Measurements from ENCODE around the gene ELOVL5. TPM values are rescaled to one million over a fixed set of nuclear protein-coding genes. Genes with fewer than 3 reads are reported as not detected.

ELOVL5 gene
- total RNA-seq, 1 donor from 2014 or later = 52.8 TPM

DNA sequence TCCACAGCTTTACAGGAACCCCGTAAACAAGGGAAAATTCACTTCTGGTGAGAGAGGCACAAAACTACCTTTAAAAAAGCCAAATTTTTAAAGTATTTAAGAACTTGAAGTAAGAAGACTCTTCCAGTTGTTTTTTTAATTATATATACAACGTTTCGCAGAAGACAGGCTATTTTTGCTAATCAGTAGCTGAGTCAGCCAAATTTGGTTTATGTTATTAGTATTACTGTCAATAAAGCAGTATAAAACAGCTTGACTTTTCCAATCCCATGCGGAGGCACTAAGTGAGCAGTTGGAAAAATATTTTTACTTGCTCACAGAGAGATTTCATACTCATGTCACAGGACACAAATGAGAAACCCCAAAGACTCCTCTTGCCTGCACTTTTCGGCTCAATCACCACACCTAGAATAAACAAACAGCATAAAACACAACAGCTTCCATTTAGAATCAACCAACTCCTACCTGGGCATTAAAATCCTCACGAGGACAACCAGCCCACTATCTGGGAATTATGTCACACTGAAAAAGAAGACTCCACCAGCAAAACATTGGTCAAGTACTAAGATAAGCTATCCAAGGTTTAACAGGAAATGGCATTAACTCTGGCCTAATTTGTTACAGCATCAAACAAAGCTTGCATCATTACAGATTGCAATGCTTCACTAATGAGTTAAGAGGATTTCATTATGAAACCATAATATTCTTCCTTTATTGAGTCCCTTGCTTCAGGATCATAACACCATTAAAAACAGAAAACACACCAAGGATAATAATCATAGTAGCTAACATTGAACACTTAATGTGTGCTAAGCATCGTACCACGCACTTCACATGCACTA lies 26.3 kb downstream of the ELOVL5 start:
- Histone ChIP-seq H3K27me3 (ENCODE audit: insufficient read depth, low read length) (no peaks in the 10 kb centered on the region), H2AFZ (ENCODE audit: low read depth, low read length) (no peak overlapping the region), H3K4me2 (ENCODE audit: low read length) (peak overlapping the region; percentile 25), H3K36me3 (ENCODE audit: insufficient read depth, low read length) (no peaks in the 10 kb centered on the region), H3K27ac (ENCODE audit: low read depth, low read length) (no peak overlapping the region), H3K4me3 (ENCODE audit: insufficient read depth, low read depth, low read length) (no peak overlapping the region), H3K79me2 (ENCODE audit: insufficient read depth, low read length) (peaks cover 84% of the 10 kb centered on the region), H3K4me1 (ENCODE audit: insufficient read depth, low read length) (peaks cover 27% of the 10 kb centered on the region), H4K20me1 (ENCODE audit: insufficient read depth, low read length) (peaks cover 62% of the 10 kb centered on the region), H3K9ac (ENCODE audit: low read length) (no peak overlapping the region), H3K9me3 (ENCODE audit: insufficient read depth, low read depth, low read length) (no peaks in the 10 kb centered on the region)
- Mint-ChIP-seq H3K27me3 (ENCODE audit: low read depth, unreplicated experiment) (no peaks in the 10 kb centered on the region), H3K4me1 (ENCODE audit: low read depth, unreplicated experiment) (peaks cover 31% of the 10 kb centered on the region), H3K36me3 (ENCODE audit: low read depth, unreplicated experiment) (no peaks in the 10 kb centered on the region), H3K4me3 (ENCODE audit: unreplicated experiment) (no peak overlapping the region), H3K9me3 (ENCODE audit: unreplicated experiment) (no peaks in the 10 kb centered on the region), H3K27ac (ENCODE audit: unreplicated experiment) (no peak overlapping the region)
- FAIRE-seq (no peak), DNase-seq (ENCODE audit: low read depth) (no peak)
- TF ChIP-seq, protein P1, sequence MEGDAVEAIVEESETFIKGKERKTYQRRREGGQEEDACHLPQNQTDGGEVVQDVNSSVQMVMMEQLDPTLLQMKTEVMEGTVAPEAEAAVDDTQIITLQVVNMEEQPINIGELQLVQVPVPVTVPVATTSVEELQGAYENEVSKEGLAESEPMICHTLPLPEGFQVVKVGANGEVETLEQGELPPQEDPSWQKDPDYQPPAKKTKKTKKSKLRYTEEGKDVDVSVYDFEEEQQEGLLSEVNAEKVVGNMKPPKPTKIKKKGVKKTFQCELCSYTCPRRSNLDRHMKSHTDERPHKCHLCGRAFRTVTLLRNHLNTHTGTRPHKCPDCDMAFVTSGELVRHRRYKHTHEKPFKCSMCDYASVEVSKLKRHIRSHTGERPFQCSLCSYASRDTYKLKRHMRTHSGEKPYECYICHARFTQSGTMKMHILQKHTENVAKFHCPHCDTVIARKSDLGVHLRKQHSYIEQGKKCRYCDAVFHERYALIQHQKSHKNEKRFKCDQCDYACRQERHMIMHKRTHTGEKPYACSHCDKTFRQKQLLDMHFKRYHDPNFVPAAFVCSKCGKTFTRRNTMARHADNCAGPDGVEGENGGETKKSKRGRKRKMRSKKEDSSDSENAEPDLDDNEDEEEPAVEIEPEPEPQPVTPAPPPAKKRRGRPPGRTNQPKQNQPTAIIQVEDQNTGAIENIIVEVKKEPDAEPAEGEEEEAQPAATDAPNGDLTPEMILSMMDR (IDR thresholded peaks at IDR 0.05; ENCODE audit: insufficient read depth, low read depth, low read length) = no peak
- TF ChIP-seq EZH2 (IDR thresholded peaks at IDR 0.05; ENCODE audit: insufficient read depth, low read length) = no peak

- Mint-ChIP-seq H3K27me3 (ENCODE audit: low read depth, unreplicated experiment) (no peaks in the 10 kb centered on the region), H3K4me1 (ENCODE audit: low read depth, unreplicated experiment) (peaks cover 25% of the 10 kb centered on the region)
- no peak for DNase-seq (ENCODE audit: low read depth)
These were observed 27.0 kb downstream of the ELOVL5 start for GRCh38 chr6:53321701-53322100.

More at GRCh38 chr6:53321701-53322100, 27.0 kb downstream of the ELOVL5 start:
- H3K36me3 ChIP-seq (ENCODE audit: insufficient read depth, low read length) = no peaks in the 10 kb centered on the region
- TF ChIP-seq, protein P1 (IDR thresholded peaks at IDR 0.05; ENCODE audit: insufficient read depth, low read depth, low read length) = no peak
- no peak for TF ChIP-seq EZH2 (IDR thresholded peaks at IDR 0.05; ENCODE audit: insufficient read depth, low read length)
- Mint-ChIP-seq H3K9me3 (ENCODE audit: unreplicated experiment) (no peaks in the 10 kb centered on the region), H3K4me3 (ENCODE audit: unreplicated experiment) (no peak overlapping the region), H3K27ac (ENCODE audit: unreplicated experiment) (no peak overlapping the region), H3K36me3 (ENCODE audit: low read depth, unreplicated experiment) (no peaks in the 10 kb centered on the region)
- no peak overlapping the region for H2AFZ ChIP-seq (ENCODE audit: low read depth, low read length)
- H3K4me3 ChIP-seq (ENCODE audit: insufficient read depth, low read depth, low read length) = no peak overlapping the region
- H3K27me3 ChIP-seq (ENCODE audit: insufficient read depth, low read length) = no peaks in the 10 kb centered on the region
- H3K27ac ChIP-seq (ENCODE audit: low read depth, low read length) = no peak overlapping the region
- H3K9me3 ChIP-seq (ENCODE audit: insufficient read depth, low read depth, low read length) = no peaks in the 10 kb centered on the region
- no peak overlapping the region for H3K9ac ChIP-seq (ENCODE audit: low read length)
- no peak for FAIRE-seq
- H3K79me2 ChIP-seq (ENCODE audit: insufficient read depth, low read length) = peaks cover 88% of the 10 kb centered on the region
- no peak overlapping the region for H3K4me2 ChIP-seq (ENCODE audit: low read length)
- H3K4me1 ChIP-seq (ENCODE audit: insufficient read depth, low read length) = peaks cover 20% of the 10 kb centered on the region
- H4K20me1 ChIP-seq (ENCODE audit: insufficient read depth, low read length) = peaks cover 62% of the 10 kb centered on the region

Data from astrocyte (in vitro differentiated cells and primary cell).